NCI-H524 treated with DMSO at 0.1 percent for 48 hours (cell line): ENCODE measurements around the gene ZMYND8.

Experiments
- DNase-seq: peaks from one replicate; lab custom pipeline; 2025; lab: John Stamatoyannopoulos, UW

ZMYND8 gene

DNA sequence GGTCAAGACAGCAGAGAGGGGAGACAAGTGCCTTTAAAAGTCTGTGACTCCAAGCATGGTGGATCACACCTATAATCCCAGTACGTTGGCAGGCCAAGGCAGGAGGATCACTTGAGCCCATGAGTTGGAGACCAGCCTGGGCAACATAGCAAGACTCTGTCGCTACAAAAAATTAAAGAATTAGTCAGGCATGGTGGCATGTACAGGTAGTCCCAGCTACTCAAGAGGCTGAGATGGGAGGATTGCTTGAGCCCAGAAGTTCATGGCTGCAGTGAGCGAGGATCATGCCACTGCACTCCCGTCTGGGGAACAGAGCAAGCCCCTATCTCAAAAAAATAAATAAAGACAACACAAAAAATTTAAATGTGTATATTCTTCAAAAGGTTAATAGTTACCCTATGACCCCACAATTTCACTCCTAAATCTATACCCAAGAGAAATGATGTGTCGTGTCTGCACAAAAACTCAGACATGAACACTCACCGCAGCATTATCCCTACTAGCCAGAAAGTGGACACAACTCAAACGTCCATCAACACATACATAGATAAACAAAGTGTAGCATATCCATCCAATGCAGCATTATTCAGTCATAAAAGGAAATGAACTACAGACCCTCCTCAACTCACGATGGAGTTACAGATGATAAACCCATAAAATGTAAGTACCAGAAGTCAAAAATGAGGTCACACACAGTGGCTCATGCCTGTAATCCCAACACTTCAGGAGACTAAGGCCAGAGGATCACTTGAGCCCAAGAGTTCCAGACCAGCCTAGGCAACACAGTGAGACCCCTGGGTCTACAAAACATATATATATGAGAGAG is 23.9 kb downstream of the ZMYND8 start:
- no peak for DNase-seq

DNA sequence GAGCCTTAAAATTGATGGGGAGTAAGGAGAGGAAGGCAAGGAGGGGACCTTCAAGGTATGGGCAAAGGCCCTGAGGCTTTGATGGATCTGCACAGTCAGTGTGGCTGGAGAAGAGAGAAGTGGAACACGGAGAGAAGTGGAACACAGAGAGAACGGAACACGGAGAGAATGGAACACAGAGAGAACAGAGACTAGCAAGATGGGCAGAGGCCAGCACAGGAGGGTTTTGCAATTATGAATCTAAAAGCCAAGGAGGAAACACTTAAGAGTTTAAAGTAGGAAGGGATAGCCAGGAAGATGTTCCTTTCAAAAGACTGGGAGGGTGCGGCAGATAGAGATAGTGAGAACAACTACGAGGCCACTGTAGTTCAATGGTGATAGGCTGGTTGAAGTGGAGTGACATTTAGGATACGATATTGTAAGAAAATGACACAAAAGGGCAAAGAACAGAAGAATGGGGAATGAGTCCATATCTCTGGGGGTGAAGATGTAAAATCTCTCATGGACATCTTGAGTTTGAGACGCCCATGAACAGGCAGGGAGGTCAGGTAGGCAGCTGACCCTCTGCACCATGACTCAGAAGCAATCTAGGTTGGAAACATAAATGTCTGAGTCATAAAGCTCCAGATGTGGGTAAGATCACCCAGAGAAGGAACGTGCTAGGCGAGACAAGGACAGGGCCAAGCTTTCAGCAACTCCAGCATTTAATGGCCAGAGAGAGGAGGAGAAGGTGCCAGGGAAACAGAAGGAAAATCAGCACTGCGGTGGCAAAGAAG is 25.4 kb downstream of the ZMYND8 start:
- DNase-seq, result no peak

DNA sequence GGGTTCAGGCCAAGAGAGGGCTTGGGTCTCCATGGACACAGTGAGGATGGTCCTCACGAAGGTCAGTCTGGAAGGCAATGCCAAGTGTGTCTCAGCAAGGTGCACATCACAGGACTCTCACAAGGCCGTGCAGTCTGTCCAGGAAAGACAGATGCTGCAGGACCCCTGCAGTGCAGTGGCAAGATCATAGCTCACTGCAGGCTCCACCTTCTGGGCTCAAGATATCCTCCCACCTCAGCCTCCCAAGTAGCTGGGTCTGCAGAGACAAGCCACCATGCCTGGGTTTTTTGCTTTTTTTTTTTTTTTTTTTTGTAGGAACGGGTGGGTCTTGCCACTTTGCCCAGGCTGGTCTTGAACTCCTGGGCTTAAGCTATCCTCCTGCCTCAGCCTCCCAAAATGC is 26.4 kb downstream of the ZMYND8 start:
- no peak for DNase-seq

DNA sequence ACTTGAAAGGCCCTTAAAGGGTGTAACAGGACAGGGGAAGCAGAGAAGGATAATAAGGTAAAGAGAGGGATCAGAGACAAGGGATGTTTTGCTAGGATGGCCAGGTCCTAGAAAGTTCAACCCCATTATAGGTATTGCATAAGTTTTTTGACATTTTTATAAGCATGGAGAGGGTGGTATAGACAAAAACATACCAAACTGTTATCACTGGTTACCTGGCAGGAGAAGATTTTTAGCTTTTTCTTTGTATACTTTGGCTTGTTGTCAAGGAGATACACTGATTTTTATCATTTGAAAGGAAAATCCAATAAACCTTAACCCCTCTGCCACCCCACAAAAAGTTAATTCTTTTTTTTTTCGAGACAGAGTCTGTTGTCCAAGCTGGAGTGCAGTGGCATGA is 28.4 kb downstream of the ZMYND8 start:
- no peak for DNase-seq

DNA sequence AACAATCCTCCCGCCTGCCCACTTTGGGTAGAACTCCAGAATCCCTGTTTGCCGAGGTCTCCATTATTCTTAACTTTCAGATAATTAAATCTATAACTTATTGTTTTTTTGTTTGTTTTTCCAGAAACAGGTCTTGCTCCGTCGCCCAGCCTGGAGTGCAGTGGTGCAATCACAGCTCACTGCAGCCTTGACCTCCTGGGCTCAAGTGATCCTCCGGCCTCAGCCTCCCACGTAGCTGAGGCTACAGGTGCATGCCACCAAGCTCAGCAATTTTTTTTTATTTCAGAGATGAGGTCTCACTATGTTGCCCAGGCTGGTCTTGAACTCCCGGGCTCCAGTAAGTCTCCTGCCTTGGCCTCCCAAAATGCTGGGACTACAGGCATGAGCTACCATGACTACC is 28.8 kb downstream of the ZMYND8 start:
- no peak for DNase-seq

DNA sequence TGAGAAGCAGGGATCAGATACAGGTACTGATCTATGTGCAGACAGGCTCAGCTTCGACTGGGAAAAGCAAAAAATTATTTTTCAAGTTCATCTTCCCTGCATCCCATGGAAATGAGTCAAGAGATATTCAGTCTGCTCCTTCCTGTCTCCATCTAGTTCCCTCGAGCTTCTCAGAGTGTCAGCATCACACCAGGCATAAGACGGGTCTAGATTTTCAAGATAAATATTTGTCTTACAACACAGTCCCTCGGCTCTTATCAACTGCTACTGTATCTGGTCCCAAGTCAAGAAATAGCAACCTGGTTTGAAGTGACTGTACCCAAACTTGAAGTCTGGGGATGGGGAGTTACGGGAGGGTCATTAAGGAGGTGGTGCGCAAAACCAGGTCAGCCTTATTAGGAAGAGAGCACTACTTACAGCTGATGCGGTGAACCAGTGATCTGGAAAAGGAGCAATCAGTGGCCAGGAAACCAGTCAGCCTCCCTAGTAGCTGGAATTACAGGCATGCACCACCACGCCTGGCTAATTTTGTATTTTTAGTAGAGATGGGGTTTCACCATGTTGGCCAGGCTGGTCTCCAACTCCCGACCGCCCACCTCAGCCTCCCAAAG is 29.7 kb downstream of the ZMYND8 start:
- no peak for DNase-seq

DNA sequence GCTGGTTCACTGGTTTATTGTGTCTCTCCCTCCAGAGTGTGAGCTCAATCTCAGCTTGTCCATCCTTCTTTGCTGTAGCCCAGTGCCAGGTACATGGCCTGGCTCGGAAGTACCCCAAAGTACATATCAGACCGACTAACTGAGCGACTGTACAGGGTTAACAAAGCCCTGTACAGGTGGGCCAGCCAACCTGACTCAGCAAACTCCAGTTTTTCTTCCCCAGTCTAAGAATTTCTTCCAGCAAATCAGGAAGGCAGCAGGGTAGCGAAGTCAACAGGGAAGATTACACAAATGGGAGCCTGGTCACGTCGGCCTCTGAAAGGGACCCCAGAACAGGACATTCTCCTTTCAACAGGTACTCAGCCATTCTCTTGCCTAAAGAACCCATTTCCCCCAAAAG is 31.3 kb downstream of the ZMYND8 start:
- no peak for DNase-seq

DNA sequence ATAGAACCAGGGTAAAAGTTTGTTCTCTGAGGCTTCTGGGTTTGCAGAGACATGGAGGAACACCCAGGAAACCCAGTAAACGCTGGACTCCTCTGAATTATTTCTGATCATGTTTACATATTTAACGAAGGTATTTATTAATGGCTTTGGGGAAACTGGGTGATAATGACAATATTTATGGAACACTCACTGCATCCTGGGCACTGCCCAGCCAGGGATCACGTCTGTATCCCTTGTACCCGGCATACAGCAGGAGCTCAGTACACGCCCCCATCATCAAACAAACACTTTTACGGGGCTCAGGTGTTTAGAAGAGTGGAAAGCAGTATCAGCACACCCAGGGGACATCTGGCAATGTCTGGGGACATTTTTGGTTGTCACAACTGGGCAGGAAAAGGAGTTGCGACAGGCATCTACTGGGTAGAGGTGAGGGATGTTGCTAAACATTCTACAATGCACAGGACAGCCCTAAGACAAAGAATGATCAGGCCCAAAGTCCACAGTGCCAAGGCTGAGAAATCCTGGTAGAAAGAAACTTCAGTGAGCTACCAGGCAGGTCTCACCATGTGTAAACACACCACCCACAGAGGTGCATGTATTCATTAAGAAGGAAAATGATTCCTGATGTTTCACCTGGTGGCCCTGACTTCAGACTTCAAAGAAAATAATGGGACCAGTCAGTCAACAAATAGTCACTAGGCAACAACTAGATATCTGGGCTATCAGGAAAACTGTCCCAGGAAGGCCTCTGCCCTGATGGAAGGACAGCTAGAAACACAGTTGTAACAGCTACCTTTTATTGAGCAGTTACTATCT is 35.3 kb downstream of the ZMYND8 start:
- DNase-seq, result no peak

DNA sequence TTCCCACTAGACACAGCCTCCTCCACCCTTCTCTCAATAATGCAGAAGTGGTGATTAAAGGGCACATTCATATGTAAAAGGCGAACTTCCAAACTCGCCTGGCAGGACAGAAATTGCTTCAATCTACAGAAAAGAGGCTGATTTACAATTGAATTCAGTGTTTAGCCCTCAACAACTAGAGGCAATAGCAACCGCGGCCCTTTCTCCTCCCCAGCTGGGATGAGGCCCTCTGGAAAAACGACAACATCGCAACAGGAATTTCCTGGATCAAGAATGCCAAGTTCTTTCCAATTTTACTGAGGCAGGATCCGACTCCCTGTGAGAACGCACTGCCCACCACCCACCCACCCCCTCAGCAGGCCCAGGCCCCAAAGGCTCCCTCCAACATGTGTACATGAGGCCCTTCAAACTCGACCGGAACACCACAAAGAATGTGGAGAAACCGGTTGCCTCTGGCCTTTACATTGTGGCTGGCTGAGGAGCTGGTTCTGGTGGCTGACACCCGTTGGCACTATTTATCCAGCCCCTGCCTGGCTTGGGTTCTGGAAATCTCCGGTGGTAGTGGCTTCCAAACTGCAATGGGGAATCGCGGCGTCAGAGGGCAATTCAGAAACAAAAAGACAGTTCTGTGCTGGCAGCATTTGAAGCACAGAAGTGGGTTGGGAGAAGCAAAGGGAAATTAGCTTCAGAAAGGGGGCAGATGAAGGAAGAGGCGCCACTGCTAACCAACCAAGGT is 36.8 kb downstream of the ZMYND8 start:
- DNase-seq, result no peak

DNA sequence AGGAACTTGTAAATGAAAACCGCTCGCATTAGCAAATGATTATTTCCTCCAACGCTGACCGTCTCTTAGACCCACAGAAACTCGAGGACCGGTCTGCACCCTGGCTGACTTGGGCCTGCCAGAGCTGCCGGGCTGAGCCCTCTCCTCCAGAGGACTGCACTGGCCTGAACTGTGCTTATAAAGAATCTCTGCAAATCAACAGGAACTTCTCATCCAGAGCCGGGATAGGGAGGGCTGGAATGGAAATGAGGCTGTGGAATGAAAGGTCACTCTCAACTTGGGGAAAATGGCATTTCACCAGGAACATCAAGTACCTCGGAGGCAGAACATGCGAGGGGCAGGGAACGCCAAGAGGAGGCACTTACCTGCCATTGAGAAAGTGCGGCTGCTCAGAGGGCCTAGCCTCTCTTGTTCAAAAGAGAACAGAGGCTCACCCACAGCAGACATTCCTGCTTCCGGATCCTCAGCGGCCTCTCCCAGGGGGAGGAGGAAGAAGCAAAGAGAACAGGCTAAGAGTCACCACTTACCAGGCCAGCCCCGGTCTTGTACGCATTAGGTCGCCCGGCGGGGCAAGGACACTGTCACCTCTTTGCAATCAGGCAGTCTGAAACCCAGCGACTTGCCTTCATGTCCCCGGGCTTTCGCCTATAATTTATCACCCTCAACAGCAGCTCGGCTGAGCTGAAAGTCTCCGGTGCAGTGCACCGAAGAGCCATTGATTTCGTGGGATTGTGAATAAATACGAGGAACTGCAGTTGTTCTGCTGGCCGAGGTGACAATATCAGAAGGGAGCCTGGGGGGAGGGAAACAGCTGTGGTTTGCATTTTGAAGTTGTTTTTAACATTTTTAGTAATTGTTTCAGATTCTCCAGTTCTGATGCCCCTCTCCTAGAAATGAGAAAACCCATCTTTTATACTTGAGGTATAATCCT is 37.6 kb downstream of the ZMYND8 start:
- DNase-seq, result no peak

DNA sequence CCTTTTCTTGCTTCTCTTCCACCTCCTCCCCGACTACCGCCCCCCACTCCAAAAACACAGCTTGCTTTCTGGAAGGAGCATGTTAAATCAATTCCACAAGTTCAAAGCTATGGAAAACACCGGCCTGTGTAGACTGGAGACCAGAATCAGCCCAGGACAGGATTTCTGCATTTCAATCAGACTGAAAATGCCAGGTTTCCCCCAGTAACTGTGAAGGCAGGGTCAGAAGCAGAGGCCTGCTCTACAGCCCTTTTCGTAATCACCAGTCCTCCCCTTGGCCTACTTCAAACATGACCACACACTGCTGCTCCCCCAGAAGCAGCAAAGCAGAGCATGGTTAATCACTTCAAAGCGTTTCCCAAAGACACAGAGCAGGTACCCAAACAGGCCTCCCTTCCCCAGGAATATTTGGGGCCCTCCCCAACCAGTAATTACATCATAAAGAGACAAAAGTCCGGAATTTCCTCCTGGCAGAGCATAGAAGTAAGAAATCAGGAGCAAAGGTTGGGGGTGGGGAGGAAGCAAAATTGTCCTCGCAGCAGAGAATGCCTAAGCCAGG is 38.4 kb downstream of the ZMYND8 start:
- no peak for DNase-seq

DNA sequence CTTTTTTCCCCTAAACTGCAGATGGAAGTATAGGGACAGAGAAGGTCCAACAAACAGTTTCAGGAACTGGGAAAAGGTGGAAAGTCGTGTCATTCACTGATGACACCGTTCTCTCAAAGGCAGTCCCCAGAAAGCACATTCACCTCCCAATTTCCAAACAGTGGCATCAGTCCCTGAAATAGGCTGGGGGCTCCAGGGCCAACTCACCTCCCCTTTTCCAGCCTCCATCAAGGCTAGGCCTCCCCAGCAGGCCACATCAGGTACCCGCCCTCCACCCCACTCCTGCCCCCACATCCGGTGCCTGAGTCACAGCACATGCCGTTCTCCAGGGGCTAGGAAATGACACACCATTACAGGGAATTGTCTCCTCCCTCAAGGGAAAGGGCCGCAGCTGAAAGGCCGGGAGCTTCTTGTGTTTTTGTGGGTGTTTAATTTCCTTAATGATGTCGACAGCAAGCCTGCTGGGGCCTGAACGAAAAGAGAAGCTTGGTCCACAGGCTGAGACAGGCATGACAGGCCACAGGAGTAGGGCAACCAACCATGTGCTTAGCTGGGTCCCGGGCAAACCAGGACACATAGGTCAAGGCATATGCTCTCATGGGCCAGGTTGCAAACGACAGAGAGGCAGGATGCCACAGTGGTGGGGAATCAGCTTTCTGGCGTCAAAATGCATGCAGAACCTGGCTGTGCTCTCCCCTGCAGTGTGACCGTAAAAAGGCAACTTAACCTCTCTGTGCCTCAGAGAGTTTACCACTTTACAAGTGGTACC is 39.2 kb downstream of the ZMYND8 start:
- no peak for DNase-seq

DNA sequence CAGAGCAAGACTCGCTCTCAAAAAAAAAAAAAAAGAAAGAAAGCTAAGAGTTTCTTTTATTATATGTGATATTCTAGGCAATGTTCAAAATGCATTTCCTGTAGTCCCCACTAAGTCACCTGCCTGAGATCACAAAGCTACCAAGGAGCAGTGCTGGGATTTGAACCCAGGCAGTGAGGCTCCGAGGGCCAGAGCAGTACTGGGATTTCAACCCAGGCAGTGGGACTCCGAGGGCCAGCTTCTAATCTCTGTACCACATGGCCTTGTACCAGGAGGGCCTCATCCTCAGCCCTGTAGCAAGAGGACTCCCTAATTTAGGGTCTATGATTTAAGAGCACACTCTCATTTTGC is 39.7 kb downstream of the ZMYND8 start:
- no peak for DNase-seq

DNA sequence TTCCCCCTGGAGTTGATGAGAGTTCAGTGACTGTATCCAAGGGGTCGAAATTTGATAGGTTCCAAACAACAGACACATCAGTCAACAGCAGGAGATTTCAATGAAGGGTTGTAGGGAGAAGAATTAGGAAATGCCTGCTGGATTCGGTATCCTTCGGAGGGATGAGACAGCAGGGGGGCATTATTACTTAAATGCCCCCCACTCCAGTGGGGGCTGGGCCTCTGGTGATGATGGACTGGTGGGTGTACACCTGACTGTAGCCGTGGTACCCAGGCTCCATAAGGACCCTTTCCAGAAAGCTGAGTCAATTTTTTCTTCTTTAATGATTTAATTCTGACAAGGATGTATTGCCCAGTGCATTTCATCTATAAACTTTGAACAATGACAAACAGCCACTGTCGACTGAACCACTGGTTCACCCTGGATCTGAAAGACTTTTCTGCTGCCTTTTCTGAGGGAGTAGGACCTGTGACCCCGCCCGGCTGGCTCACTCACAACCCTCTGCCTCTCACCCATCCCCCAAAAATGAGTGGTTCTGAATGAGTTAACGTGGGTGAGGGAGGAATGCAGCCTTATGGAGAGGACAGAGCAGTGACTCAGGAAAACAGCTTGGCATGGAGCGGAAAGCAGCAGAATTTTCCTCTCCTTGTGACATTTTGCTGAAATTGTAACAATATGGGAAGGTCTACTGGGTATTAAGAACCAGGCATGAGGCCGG is 41.0 kb downstream of the ZMYND8 start:
- no peak for DNase-seq

DNA sequence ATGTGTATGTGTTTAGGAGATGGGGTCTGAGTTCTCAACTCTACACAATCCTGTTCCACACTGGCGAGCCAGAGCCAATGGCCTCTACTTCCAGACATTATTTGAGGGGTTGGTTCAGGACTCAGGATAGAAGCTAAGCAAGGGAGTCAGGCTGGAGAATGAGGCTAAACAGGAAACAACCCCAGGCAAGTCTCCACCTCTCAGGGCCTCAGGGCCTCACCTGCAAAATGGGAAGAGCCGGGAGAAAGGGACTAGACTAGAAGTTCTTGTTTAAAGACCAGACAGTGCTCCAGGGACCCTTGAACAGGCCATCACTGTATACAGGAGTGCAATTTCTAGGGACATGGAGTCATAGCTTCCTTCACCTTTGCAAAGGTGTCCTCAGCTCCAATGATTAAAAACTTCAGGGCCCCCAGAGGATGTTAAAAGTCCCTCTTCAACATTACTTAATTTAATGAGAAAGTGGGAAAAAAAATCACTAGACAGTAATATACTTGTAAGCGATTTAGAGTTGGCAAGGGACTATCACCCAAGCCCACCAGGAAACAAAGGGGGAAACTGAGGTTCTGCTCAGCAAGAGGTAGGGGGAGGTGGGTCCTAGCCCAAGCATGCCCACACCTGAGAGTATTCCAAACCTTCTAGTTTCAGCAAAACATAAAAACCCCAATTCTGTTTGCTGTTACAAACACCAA is 41.7 kb downstream of the ZMYND8 start:
- no peak for DNase-seq

DNA sequence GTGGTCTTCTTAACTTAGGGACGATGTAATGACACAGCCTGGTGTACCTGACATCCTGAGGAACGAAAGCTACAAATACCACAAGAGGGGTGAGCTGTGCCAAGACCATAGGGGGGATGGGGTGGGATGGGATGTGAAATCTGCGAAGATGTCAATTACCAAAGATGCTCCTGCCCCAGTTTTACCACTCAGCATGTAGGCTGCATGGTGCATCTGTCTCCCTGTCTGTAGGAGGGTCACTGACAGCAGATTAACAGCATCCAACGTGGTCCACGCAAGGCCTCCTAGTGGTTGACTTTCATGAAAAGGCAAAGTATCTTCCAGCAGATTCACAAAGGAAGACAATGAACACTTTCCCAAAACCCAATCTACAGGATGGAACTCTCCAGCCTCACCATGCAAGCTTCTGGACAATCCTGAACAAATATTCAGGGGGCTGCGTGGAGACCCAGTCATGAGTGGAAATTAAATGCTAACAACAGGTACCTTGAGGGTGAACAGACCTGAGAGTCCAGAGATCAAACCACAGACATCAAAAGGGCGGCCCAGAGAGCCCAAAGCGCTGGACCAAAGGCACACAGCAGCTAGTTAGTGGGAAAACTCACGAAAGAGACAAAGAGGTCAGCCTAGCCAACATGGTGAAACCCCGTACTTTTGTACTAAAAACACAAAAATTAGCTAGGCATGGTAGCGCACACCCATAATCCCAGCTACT is 44.4 kb downstream of the ZMYND8 start:
- no peak for DNase-seq

DNA sequence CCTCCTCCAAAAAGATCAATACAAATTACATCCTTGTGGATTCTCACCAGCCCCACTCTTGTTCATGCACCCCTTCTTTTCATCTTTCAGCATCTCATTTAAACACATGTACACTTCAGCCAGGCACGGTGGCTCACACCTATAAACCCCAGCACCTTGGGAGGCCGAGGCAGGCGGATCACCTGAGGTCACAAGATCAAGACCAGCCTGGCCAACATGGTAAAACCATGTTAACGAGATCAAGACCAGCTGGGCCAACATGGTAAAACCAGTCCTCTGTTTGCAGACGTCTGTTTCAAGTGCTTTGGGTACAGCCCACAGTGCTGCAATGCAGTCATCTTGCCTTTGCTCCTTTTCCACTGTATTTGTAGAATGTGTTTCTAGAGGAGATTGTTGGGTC is 45.3 kb downstream of the ZMYND8 start:
- no peak for DNase-seq
